Tibial artery (tissue), 4 donors: ENCODE measurements around the gene SCARB1.

Experiments used
- DNase-seq, 2 donors: peaks; one replicate each; pipeline ENCODE4 v3.0.0-alpha.2; 2019
- H3K27ac ChIP-seq, 2 donors: fragments of 200-600 bp; sonication (generic) in 1 of 2; 1 replicate in 1 of 2; 2 replicates in 1 of 2; pipeline ENCODE4 v1.5.1; 2018 to 2019; ENCODE audit warnings: mild to moderate bottlenecking in 1 of 2
- H3K27me3 ChIP-seq, 2 donors: fragments of 200-600 bp; sonication (generic) in 1 of 2; one replicate each; pipeline versions ENCODE4 v1.5.1 to v1.6.0; 2016 to 2019
- H3K36me3 ChIP-seq, 3 donors: fragments of 200-600 bp; sonication (generic) in 2 of 3; one replicate each; pipeline ENCODE4 v1.5.1; 2016 to 2019; ENCODE audit warnings: mild to moderate bottlenecking in 2 of 3
- H3K4me1 ChIP-seq, 4 donors: fragments of 200-600 bp; sonication (generic) in 2 of 4; 1 replicate in 3 of 4; 2 replicates in 1 of 4; pipeline ENCODE4 v1.5.1; 2016 to 2019
- H3K4me3 ChIP-seq, 2 donors: fragments of 200-600 bp; sonication (generic) in 1 of 2; 1 replicate in 1 of 2; 2 replicates in 1 of 2; pipeline ENCODE4 v1.5.1; 2018 to 2019; ENCODE audit warnings: mild to moderate bottlenecking in 2 of 2
- H3K9me3 ChIP-seq, 3 donors: fragments of 200-600 bp; sonication (generic) in 1 of 3; one replicate each; pipeline ENCODE4 v1.5.1; 2016 to 2019
- CTCF ChIP-seq, 2 experiments: fragments of 200-600 bp in 1 of 2; fragments of 450-650 bp in 1 of 2; IDR thresholded peaks; one replicate each; pipeline ENCODE4 v1.5.1; 2017 to 2019; ENCODE audit warnings: antibody characterized with exemption in 2 of 2, mild to moderate bottlenecking in 1 of 2, moderate library complexity in 1 of 2
- intact Hi-C: fragments of 100-400 bp; cut with DNase I; formaldehyde crosslinking; loops from one replicate; pipeline ENCODE4 v1.15.0; 2023; ENCODE audit warnings: low total_unique reads

Gene SCARB1

GRCh38 chr12:124788936-124789555 lies 74.6 kb downstream of the SCARB1 start:
- Histone ChIP-seq H3K36me3 (peaks cover 0 to 10% (median 9%) of the 10 kb centered on the region in 3 donors), H3K4me1 (peaks cover 0 to 10% (median 4%) of the 10 kb centered on the region in 4 donors), H3K9me3 (no peaks in the 10 kb centered on the region), H3K27ac (no peak overlapping the region), H3K4me3 (no peak overlapping the region), H3K27me3 (no peaks in the 10 kb centered on the region)
- TF ChIP-seq CTCF (IDR thresholded peaks at IDR 0.05), result no peak
- DNase-seq, result no peak
- intact Hi-C loops, result no loop called here

GRCh38 chr12:124786061-124786964 lies 77.4 kb downstream of the SCARB1 start:
- intact Hi-C loops, result no loop called here
- peaks cover 0 to 12% (median 4%) of the 10 kb centered on the region in 4 donors for H3K4me1 ChIP-seq
- no peak overlapping the region for H3K27ac ChIP-seq
- no peaks in the 10 kb centered on the region for H3K9me3 ChIP-seq
- DNase-seq, result peak; percentile 66 to 89
- TF ChIP-seq CTCF (IDR thresholded peaks at IDR 0.05), result no peak
- peak overlapping the region; percentile 39 to 42 for H3K4me3 ChIP-seq
- peaks cover 0 to 14% (median 9%) of the 10 kb centered on the region in 3 donors for H3K36me3 ChIP-seq
- no peaks in the 10 kb centered on the region for H3K27me3 ChIP-seq

- H3K4me1 ChIP-seq, result peaks cover 0 to 13% (median 4%) of the 10 kb centered on the region in 4 donors
- H3K36me3 ChIP-seq, result peaks cover 0 to 9% (median 6%) of the 10 kb centered on the region in 3 donors
- intact Hi-C loops, result no loop called here
- TF ChIP-seq CTCF (IDR thresholded peaks at IDR 0.05), result no peak
- no peak overlapping the region for H3K27ac ChIP-seq
- no peaks in the 10 kb centered on the region for H3K27me3 ChIP-seq
- no peaks in the 10 kb centered on the region for H3K9me3 ChIP-seq
- H3K4me3 ChIP-seq, result no peak overlapping the region
- DNase-seq, result no peak
Observed at GRCh38 chr12:124784871-124785572, 78.6 kb downstream of the SCARB1 start.

- Histone ChIP-seq H3K4me3 (no peak overlapping the region), H3K9me3 (no peaks in the 10 kb centered on the region), H3K27ac (no peak overlapping the region), H3K4me1 (peaks cover 0 to 17% (median 4%) of the 10 kb centered on the region in 4 donors), H3K36me3 (peaks cover 0 to 9% (median 6%) of the 10 kb centered on the region in 3 donors), H3K27me3 (no peaks in the 10 kb centered on the region)
- TF ChIP-seq CTCF (IDR thresholded peaks at IDR 0.05), result no peak
- DNase-seq, result no peak
- intact Hi-C loops, result no loop called here
Observed at GRCh38 chr12:124783087-124783486, 80.6 kb downstream of the SCARB1 start.

DNA sequence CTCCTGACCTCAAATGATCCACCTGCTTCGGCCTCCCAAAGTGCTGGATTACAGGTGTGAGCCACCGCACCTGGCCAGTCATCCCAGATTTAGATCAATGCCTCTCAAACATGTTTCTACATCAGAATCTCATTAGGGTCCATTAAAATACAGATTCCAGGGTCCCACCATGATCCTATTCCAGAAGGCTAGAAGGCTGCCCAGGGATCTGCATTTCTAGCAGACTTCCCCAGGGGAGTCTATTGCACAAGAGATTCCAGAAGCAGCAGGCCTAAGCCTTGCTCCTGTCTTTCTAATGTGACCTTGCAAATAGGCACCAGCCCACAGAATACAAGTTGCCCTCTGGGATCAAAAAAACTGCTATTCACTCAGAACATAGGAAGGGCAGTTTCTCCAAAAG lies 81.5 kb downstream of the SCARB1 start:
- Histone ChIP-seq H3K9me3 (no peaks in the 10 kb centered on the region), H3K27me3 (no peaks in the 10 kb centered on the region), H3K4me1 (peaks cover 0 to 22% (median 4%) of the 10 kb centered on the region in 4 donors), H3K36me3 (peaks cover 0 to 9% (median 6%) of the 10 kb centered on the region in 3 donors), H3K4me3 (no peak overlapping the region), H3K27ac (no peak overlapping the region)
- DNase-seq, result no peak
- intact Hi-C loops, result no loop called here
- TF ChIP-seq CTCF (IDR thresholded peaks at IDR 0.05), result no peak
